Measurements from ENCODE around the gene ARHGAP42. TPM values are rescaled to one million over a fixed set of nuclear protein-coding genes. Genes with fewer than 3 reads are reported as not detected.

The ARHGAP42 gene
- total RNA-seq, 6 experiments from 2014 or later: 1.1 to 3.1 (median 2.3) TPM

GRCh38 chr11:100932474-100933100 is 245.5 kb downstream of the ARHGAP42 start:
- TF ChIP-seq CTCF (IDR thresholded peaks at IDR 0.05): peak; percentile 79
- Mint-ChIP-seq H3K9me3 (no peaks in the 10 kb centered on the region), H3K4me1 (ENCODE audit: low read depth) (peaks cover 27% of the 10 kb centered on the region), H3K4me3 (no peak overlapping the region), H3K27me3 (ENCODE audit: insufficient read depth) (no peaks in the 10 kb centered on the region), H3K36me3 (ENCODE audit: low read depth) (no peaks in the 10 kb centered on the region), H3K27ac (no peak overlapping the region)
- DNase-seq: peak; percentile 40

- H3K4me3 Mint-ChIP-seq: no peak overlapping the region
- no peak overlapping the region for H3K27ac Mint-ChIP-seq
- no peaks in the 10 kb centered on the region for H3K36me3 Mint-ChIP-seq (ENCODE audit: low read depth)
- H3K27me3 Mint-ChIP-seq (ENCODE audit: insufficient read depth): no peaks in the 10 kb centered on the region
- no peaks in the 10 kb centered on the region for H3K4me1 Mint-ChIP-seq (ENCODE audit: low read depth)
- H3K9me3 Mint-ChIP-seq: no peaks in the 10 kb centered on the region
- DNase-seq: no peak
- no peak for TF ChIP-seq CTCF (IDR thresholded peaks at IDR 0.05)
Measured at GRCh38 chr11:100936781-100937180, 249.7 kb downstream of the ARHGAP42 start.

- Mint-ChIP-seq H3K4me3 (no peak overlapping the region), H3K36me3 (ENCODE audit: low read depth) (no peaks in the 10 kb centered on the region), H3K9me3 (no peaks in the 10 kb centered on the region), H3K27me3 (ENCODE audit: insufficient read depth) (no peaks in the 10 kb centered on the region), H3K4me1 (ENCODE audit: low read depth) (peaks cover 5% of the 10 kb centered on the region; the same call in 1 of the 2 replicates), H3K27ac (no peak overlapping the region)
- DNase-seq: no peak
- TF ChIP-seq CTCF (IDR thresholded peaks at IDR 0.05): no peak
Measured at GRCh38 chr11:100939571-100939970, 252.5 kb downstream of the ARHGAP42 start.

GRCh38 chr11:100940111-100940510 is 253.0 kb downstream of the ARHGAP42 start:
- no peak overlapping the region for H3K4me3 Mint-ChIP-seq
- no peak for DNase-seq
- no peak overlapping the region for H3K27ac Mint-ChIP-seq
- peaks cover 5% of the 10 kb centered on the region; the same call in 1 of the 2 replicates for H3K4me1 Mint-ChIP-seq (ENCODE audit: low read depth)
- H3K9me3 Mint-ChIP-seq: no peaks in the 10 kb centered on the region
- H3K27me3 Mint-ChIP-seq (ENCODE audit: insufficient read depth): no peaks in the 10 kb centered on the region
- TF ChIP-seq CTCF (IDR thresholded peaks at IDR 0.05): no peak
- H3K36me3 Mint-ChIP-seq (ENCODE audit: low read depth): no peaks in the 10 kb centered on the region

GRCh38 chr11:100941033-100941432 is 253.9 kb downstream of the ARHGAP42 start:
- no peak for DNase-seq
- H3K9me3 Mint-ChIP-seq: no peaks in the 10 kb centered on the region
- H3K27me3 Mint-ChIP-seq (ENCODE audit: insufficient read depth): no peaks in the 10 kb centered on the region
- no peaks in the 10 kb centered on the region for H3K36me3 Mint-ChIP-seq (ENCODE audit: low read depth)
- peaks cover 5% of the 10 kb centered on the region; the same call in 1 of the 2 replicates for H3K4me1 Mint-ChIP-seq (ENCODE audit: low read depth)
- no peak for TF ChIP-seq CTCF (IDR thresholded peaks at IDR 0.05)
- no peak overlapping the region for H3K27ac Mint-ChIP-seq
- H3K4me3 Mint-ChIP-seq: no peak overlapping the region

Data from HFFc6 (cell line).